Measurements from ENCODE around the gene DMWD. TPM values are rescaled to one million over a fixed set of nuclear protein-coding genes. Genes with fewer than 3 reads are reported as not detected.

DMWD gene
- 42.9 and 55.0 TPM in 2 replicates for total RNA-seq

GRCh38 chr19:45792470-45793177 is at the start of gene DMWD:
TSS of gene DMWD (minus strand) at chr19:45792845. CDS start at chr19:45792756, 89 bp downstream.

GRCh38 chr19:45814851-45815480 is 22.3 kb upstream of the DMWD start, which contains the start of gene RSPH6A:
TSS of gene RSPH6A (minus strand) at chr19:45815308. CDS start at chr19:45815176, 132 bp downstream.

GRCh38 chr19:45782162-45782691 is 10.4 kb downstream of the DMWD start, which contains the start of gene DMPK:
TSS of gene DMPK (minus strand) at chr19:45782490. CDS start at chr19:45782352, 138 bp downstream.

GRCh38 chr19:45768984-45769782 is 23.5 kb downstream of the DMWD start, which contains the start of gene SIX5:
TSS of gene SIX5 (minus strand) at chr19:45769252. CDS start at chr19:45768844, 408 bp downstream.

GRCh38 chr19:45733160-45733810 is 59.4 kb downstream of the DMWD start, which contains the start of gene MEIOSIN:
TSS of gene MEIOSIN (plus strand) at chr19:45733439. CDS start at chr19:45735377, 1,938 bp downstream.

Other genes starting within 250 kb of the DMWD start
- 5.2 and 6.0 TPM in 2 replicates for gene OPA3, start 208.0 kb downstream of the DMWD start, total RNA-seq
- gene GPR4, start 190.6 kb downstream of the DMWD start, total RNA-seq: 0.11 and 0.12 TPM in 2 replicates
- gene EML2, start 153.4 kb downstream of the DMWD start, total RNA-seq: 48.3 and 65.2 TPM in 2 replicates
- under 0.01 TPM in 1 of 2 replicates, not detected in the other for gene GIPR, start 124.6 kb downstream of the DMWD start, total RNA-seq
- gene SNRPD2, start 100.9 kb downstream of the DMWD start, total RNA-seq: 360 and 424 TPM in 2 replicates
- gene QPCTL, start 100.2 kb downstream of the DMWD start, total RNA-seq: 15.6 and 24.7 TPM in 2 replicates
- 4.4 and 5.6 TPM in 2 replicates for gene FBXO46, start 61.9 kb downstream of the DMWD start, total RNA-seq
- gene MEIOSIN, start 59.4 kb downstream of the DMWD start, total RNA-seq: not detected in 2 replicates
- gene SIX5, start 23.6 kb downstream of the DMWD start, total RNA-seq: 7.0 and 13.6 TPM in 2 replicates
- 21.7 and 39.0 TPM in 2 replicates for gene DMPK, start 10.4 kb downstream of the DMWD start, total RNA-seq
- 0.11 and 0.12 TPM in 2 replicates for gene RSPH6A, start 22.5 kb upstream of the DMWD start, total RNA-seq
- 34.7 and 37.6 TPM in 2 replicates for gene SYMPK, start 70.3 kb upstream of the DMWD start, total RNA-seq
- gene FOXA3, start 71.5 kb upstream of the DMWD start, total RNA-seq: not detected in 2 replicates
- gene IRF2BP1, start 93.3 kb upstream of the DMWD start, total RNA-seq: 29.3 and 34.6 TPM in 2 replicates
- gene MYPOP, start 109.8 kb upstream of the DMWD start, total RNA-seq: 0.77 and 1.2 TPM in 2 replicates
- not detected in 2 replicates for gene NANOS2, start 121.9 kb upstream of the DMWD start, total RNA-seq
- gene NOVA2, start 181.0 kb upstream of the DMWD start, total RNA-seq: under 0.01 TPM in 1 of 2 replicates, not detected in the other
- 10.5 and 11.6 TPM in 2 replicates for gene CCDC61, start 202.6 kb upstream of the DMWD start, total RNA-seq
- gene PGLYRP1, start 230.2 kb upstream of the DMWD start, total RNA-seq: not detected in 2 replicates
- under 0.01 TPM in 1 of 2 replicates, not detected in the other for gene IGFL4, start 248.2 kb upstream of the DMWD start, total RNA-seq